ENCODE data around the gene DPYSL4.

The DPYSL4 gene

DNA sequence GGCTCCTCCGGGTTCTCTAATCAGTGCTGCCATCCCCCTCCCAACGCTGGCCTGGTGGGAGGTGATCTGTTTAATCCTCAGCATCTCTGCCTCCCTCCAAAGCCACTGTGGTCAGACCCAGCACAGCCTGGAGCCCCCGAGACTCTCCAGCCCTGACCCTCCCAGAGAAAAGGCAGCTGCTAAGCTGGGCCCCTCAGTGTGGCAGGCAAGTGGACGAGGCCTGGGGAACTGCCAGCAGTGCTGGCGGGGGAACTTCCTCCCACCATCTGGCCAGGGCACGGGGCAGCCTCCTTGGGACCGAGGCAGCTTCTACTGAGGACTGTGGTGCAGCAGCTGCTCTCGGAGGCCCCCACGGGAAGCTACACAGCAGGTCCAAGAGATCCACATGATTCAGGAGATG lies 51.1 kb downstream of the DPYSL4 start:
- peaks cover 50% of the 10 kb centered on the region for H3K27me3 ChIP-seq
- TF ChIP-seq, protein P1, sequence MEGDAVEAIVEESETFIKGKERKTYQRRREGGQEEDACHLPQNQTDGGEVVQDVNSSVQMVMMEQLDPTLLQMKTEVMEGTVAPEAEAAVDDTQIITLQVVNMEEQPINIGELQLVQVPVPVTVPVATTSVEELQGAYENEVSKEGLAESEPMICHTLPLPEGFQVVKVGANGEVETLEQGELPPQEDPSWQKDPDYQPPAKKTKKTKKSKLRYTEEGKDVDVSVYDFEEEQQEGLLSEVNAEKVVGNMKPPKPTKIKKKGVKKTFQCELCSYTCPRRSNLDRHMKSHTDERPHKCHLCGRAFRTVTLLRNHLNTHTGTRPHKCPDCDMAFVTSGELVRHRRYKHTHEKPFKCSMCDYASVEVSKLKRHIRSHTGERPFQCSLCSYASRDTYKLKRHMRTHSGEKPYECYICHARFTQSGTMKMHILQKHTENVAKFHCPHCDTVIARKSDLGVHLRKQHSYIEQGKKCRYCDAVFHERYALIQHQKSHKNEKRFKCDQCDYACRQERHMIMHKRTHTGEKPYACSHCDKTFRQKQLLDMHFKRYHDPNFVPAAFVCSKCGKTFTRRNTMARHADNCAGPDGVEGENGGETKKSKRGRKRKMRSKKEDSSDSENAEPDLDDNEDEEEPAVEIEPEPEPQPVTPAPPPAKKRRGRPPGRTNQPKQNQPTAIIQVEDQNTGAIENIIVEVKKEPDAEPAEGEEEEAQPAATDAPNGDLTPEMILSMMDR (IDR thresholded peaks at IDR 0.05), result no peak
- no peak overlapping the region for H3K27ac ChIP-seq
- H3K4me3 ChIP-seq (ENCODE audit: low read depth in 1 of 2, low read length in 1 of 2), result no peak overlapping the region
- peaks cover 5 to 11% of the 10 kb centered on the region in 2 experiments for H3K4me1 ChIP-seq (ENCODE audit: control insufficient read depth in 1 of 2, insufficient read depth in 1 of 2, low read depth in 1 of 2, low read length in 1 of 2)
- H3K36me3 ChIP-seq, result no peaks in the 10 kb centered on the region
- H3K9me3 ChIP-seq, result no peaks in the 10 kb centered on the region

DNA sequence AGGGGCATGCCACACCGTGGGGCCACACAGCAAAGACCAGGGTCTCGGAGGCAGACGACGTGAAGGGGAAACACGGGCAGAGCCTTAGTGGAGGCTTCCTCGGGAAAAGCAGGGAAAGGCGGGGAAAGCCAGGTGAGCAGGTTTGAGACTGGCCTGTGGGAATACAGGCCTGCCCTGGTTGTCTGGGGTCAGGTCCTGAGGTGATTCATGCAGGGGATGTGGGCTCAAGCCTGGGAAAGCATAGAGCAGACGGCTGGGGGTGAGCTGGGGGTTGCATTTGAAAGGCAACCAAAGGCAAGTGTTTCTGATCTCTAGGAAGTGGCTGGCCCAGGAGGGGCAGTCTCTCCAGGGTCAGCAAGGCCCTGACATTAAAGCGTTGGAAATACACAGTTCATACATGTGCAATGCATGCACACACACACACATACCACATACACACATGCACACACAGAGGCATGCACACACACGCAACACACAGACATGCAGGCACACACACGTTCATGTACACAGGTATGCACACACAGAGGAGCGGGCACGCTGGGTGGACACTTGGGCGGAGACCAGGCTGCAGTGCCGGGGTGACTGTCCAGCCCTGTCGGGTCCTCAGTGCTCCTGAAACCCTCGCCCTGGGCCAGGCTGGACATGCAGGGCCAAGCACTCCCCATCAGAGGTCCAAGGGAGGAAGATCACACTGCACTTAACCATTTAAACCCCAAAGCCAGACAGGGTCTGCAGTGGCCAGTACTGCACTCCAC lies 51.8 kb downstream of the DPYSL4 start:
- Histone ChIP-seq H3K9me3 (no peaks in the 10 kb centered on the region), H3K27ac (no peak overlapping the region), H3K4me1 (ENCODE audit: control insufficient read depth in 1 of 2, insufficient read depth in 1 of 2, low read depth in 1 of 2, low read length in 1 of 2) (peaks cover 0 to 4% of the 10 kb centered on the region in 2 experiments), H3K4me3 (ENCODE audit: low read depth in 1 of 2, low read length in 1 of 2) (no peak overlapping the region), H3K36me3 (no peaks in the 10 kb centered on the region), H3K27me3 (peaks cover 46% of the 10 kb centered on the region)
- TF ChIP-seq, protein P1 (IDR thresholded peaks at IDR 0.05), result no peak

DNA sequence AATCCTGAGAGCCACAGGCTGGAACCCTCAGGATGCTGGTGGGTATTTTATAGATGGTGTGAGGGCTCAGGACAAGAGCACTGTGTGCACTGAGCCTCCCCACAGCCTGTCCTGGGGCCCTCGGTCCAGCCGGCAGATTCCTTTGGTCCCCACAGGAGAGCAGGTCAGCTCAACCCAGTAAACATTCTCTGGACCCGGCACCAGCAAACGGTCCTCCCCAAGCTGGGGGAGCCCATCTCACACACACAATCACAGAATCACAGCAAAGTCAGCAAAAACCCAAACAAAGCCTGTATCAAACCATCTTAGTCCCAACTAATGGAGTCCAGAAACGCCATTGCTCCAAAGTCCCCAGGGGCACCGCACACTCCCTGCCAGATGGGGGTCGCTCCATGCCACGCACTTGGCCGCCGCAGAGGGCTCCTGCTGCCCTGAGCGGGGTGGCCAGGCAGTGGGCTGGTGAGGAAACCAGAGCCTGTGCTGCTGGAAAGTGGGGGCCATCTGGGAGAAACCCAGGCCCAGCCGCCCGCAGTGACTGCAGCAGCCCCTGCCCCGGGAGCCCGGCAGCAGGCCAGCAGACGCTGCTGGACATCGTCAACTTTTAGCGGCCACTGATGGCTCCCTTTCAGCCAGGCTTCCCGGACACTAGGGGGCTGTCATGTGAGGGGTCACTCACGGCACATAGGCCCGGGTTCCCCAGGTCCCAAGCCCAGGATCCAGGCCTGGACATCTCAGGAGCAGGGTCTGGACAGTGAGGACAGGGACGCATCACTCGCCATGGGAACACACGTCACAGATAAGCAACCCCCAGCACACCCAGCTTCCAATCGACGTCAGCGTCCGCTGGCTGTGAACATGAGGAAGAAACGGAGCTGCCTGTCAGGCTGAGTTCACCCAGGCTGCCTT lies 52.6 kb downstream of the DPYSL4 start:
- H3K4me1 ChIP-seq (ENCODE audit: control insufficient read depth in 1 of 2, insufficient read depth in 1 of 2, low read depth in 1 of 2, low read length in 1 of 2), result no peaks in the 10 kb centered on the region

DNA sequence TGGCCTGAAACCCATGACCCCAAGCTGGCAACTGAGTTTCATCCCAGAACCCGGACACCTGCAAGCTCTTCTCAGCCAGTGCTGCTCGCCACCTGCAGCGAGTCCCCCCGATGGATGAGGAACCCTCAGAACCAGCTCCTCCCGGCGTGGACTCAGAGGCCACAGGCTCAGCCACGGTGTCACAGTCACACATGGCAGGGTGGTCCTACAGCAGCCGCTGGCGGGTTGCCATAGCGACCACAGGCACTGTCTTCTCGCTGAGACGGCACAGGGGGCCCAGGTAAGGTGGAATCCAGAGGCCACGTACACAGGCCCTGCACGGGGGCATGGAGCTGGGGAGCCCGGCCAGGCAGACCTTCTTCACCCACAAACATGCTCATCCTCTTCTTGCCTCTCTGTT lies 53.4 kb downstream of the DPYSL4 start:
- no peak overlapping the region for H3K4me3 ChIP-seq (ENCODE audit: low read depth in 1 of 2, low read length in 1 of 2)

More for the DNA sequence above, 52.6 kb downstream of the DPYSL4 start:
- TF ChIP-seq, protein P1 (IDR thresholded peaks at IDR 0.05), result no peak
- H3K36me3 ChIP-seq, result no peaks in the 10 kb centered on the region
- H3K9me3 ChIP-seq, result no peaks in the 10 kb centered on the region
- peaks cover 38% of the 10 kb centered on the region for H3K27me3 ChIP-seq
- H3K4me3 ChIP-seq (ENCODE audit: low read depth in 1 of 2, low read length in 1 of 2), result no peak overlapping the region
- H3K27ac ChIP-seq, result no peak overlapping the region

DNA sequence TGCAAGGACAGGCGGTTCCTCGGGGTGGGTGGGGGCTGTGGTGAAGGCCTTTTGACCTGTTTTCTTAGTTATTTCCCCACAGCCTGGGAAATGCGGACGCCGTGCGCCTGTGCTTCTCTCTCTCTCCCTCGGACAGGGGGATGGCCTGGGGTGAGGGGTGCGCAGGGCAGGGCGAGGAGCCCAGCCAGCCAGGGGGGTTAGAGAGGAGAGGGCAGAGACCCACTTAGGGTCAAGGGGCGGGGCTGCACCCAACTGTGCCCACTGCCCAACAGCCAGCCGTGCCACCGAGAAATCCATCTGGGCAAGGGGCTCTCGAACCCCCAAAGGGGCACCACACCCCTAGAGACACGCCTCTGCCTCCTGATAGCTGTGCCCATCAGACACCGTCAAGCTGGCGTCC lies 53.8 kb downstream of the DPYSL4 start:
- Histone ChIP-seq H3K27me3 (peaks cover 31% of the 10 kb centered on the region), H3K4me3 (ENCODE audit: low read depth in 1 of 2, low read length in 1 of 2) (no peak overlapping the region), H3K27ac (no peak overlapping the region), H3K9me3 (no peaks in the 10 kb centered on the region), H3K4me1 (ENCODE audit: control insufficient read depth in 1 of 2, insufficient read depth in 1 of 2, low read depth in 1 of 2, low read length in 1 of 2) (no peaks in the 10 kb centered on the region), H3K36me3 (no peaks in the 10 kb centered on the region)
- TF ChIP-seq, protein P1 (IDR thresholded peaks at IDR 0.05), result no peak

More for the DNA sequence above, 53.4 kb downstream of the DPYSL4 start:
- Histone ChIP-seq H3K9me3 (no peaks in the 10 kb centered on the region), H3K36me3 (no peaks in the 10 kb centered on the region), H3K27me3 (peaks cover 31% of the 10 kb centered on the region), H3K27ac (no peak overlapping the region), H3K4me1 (ENCODE audit: control insufficient read depth in 1 of 2, insufficient read depth in 1 of 2, low read depth in 1 of 2, low read length in 1 of 2) (no peaks in the 10 kb centered on the region)
- TF ChIP-seq, protein P1 (IDR thresholded peaks at IDR 0.05), result no peak

All from neutrophil (primary cell).